Measurements from ENCODE around the gene SLCO4A1.

The SLCO4A1 gene

GRCh38 chr20:62691487-62691886 lies 49.2 kb downstream of the SLCO4A1 start:
- no peak overlapping the region for H4K12ac ChIP-seq (ENCODE audit: low read depth, low read length)
- no peak overlapping the region for H3K27ac ChIP-seq (ENCODE audit: low read depth, low read length)
- no peak overlapping the region for H3K23ac ChIP-seq (ENCODE audit: low read length)
- H2BK5ac ChIP-seq (ENCODE audit: low read depth, low read length, poor library complexity) = no peak overlapping the region
- H2AK5ac ChIP-seq (ENCODE audit: low read length) = no peak overlapping the region
- no peak overlapping the region for H3K4me2 ChIP-seq (ENCODE audit: low read length)
- no peaks in the 10 kb centered on the region for H3K79me2 ChIP-seq (ENCODE audit: control insufficient read depth, insufficient read depth, low read length, poor library complexity)
- H2BK120ac ChIP-seq (ENCODE audit: insufficient read depth, low read length, poor library complexity) = no peak overlapping the region
- no peak overlapping the region for H4K91ac ChIP-seq (ENCODE audit: low read depth, low read length)
- H3K79me1 ChIP-seq (ENCODE audit: low read length) = no peaks in the 10 kb centered on the region
- H3K9me3 ChIP-seq (ENCODE audit: insufficient read depth, low read depth, low read length) = peaks cover 2% of the 10 kb centered on the region
- no peak overlapping the region for H2BK12ac ChIP-seq (ENCODE audit: low read length)
- no peak overlapping the region for H3K14ac ChIP-seq (ENCODE audit: low read length)
- H3K4me3 ChIP-seq (ENCODE audit: low read depth, low read length) = no peak overlapping the region
- no peaks in the 10 kb centered on the region for H3K4me1 ChIP-seq (ENCODE audit: control insufficient read depth in 1 of 2, insufficient read depth in 2 of 2, low read length in 2 of 2)
- no peak overlapping the region for H2AFZ ChIP-seq (ENCODE audit: insufficient read depth, low read length, poor library complexity)
- no CpG with 5 or more reads among the region's 15 CpGs for WGBS (ENCODE audit: extremely low coverage, insufficient coverage, insufficient read length)
- no peak overlapping the region for H3K9ac ChIP-seq (ENCODE audit: low read length)
- H4K8ac ChIP-seq (ENCODE audit: low read depth, low read length) = no peak overlapping the region
- H3K27me3 ChIP-seq (ENCODE audit: insufficient read depth, low read length) = no peaks in the 10 kb centered on the region
- DNase-seq = no peak
- no peak overlapping the region for H3K4ac ChIP-seq (ENCODE audit: low read depth, low read length)
- no peaks in the 10 kb centered on the region for H3K36me3 ChIP-seq (ENCODE audit: control insufficient read depth in 1 of 2, insufficient read depth in 2 of 2, low read length in 2 of 2)
- no peak overlapping the region for H3K18ac ChIP-seq (ENCODE audit: low read length)

GRCh38 chr20:62692176-62692575 lies 49.9 kb downstream of the SLCO4A1 start:
- no CpG with 5 or more reads among the region's 8 CpGs for WGBS (ENCODE audit: extremely low coverage, insufficient coverage, insufficient read length)
- Histone ChIP-seq H3K18ac (ENCODE audit: low read length) (no peak overlapping the region), H3K9me3 (ENCODE audit: insufficient read depth, low read depth, low read length) (peaks cover 2% of the 10 kb centered on the region), H2BK12ac (ENCODE audit: low read length) (no peak overlapping the region), H3K14ac (ENCODE audit: low read length) (no peak overlapping the region), H3K79me2 (ENCODE audit: control insufficient read depth, insufficient read depth, low read length, poor library complexity) (no peaks in the 10 kb centered on the region), H3K9ac (ENCODE audit: low read length) (no peak overlapping the region), H2BK5ac (ENCODE audit: low read depth, low read length, poor library complexity) (no peak overlapping the region), H2AK5ac (ENCODE audit: low read length) (no peak overlapping the region), H2AFZ (ENCODE audit: insufficient read depth, low read length, poor library complexity) (no peak overlapping the region), H4K91ac (ENCODE audit: low read depth, low read length) (no peak overlapping the region), H3K27me3 (ENCODE audit: insufficient read depth, low read length) (no peaks in the 10 kb centered on the region), H3K4me3 (ENCODE audit: low read depth, low read length) (no peak overlapping the region), H3K4me2 (ENCODE audit: low read length) (no peak overlapping the region), H3K27ac (ENCODE audit: low read depth, low read length) (no peak overlapping the region), H3K36me3 (ENCODE audit: control insufficient read depth in 1 of 2, insufficient read depth in 2 of 2, low read length in 2 of 2) (no peaks in the 10 kb centered on the region), H3K23ac (ENCODE audit: low read length) (no peak overlapping the region), H3K4ac (ENCODE audit: low read depth, low read length) (no peak overlapping the region), H3K4me1 (ENCODE audit: control insufficient read depth in 1 of 2, insufficient read depth in 2 of 2, low read length in 2 of 2) (no peaks in the 10 kb centered on the region), H3K79me1 (ENCODE audit: low read length) (no peaks in the 10 kb centered on the region), H4K8ac (ENCODE audit: low read depth, low read length) (no peak overlapping the region), H2BK120ac (ENCODE audit: insufficient read depth, low read length, poor library complexity) (no peak overlapping the region), H4K12ac (ENCODE audit: low read depth, low read length) (no peak overlapping the region)
- DNase-seq = no peak

DNA sequence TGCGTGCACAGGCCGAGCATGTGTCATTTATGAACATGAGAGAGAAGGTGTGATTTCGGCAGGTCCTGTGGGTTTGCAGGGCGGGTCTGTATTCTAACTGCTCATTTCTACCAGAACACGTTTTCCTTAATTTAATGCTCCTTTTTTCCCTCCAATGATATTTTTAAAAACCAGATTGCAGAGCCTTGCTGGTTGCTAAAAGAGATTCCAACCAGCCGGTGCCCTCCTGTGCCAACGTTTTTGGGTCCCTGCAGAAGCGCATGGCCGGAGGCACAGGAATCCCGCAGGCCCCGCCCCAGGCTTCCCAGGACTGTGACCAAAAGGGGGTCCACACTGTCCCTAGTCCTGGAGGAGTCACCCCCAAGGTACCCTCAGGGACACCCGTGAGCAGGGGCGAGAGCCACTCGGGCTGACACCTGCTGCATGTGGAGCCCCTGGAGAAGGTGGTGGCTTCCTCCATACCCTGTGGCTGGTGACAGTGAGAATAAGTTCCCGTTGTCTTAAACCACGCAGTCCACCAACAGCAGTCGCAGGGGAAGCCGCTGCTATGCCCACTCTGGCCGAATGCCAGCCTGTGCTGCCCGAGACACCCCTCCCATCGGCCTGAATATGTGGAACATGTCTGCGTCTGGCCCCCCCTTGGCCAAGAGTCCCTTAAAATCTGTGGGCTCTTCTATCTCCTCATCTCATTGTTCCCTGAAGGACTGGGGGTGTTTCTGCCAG lies 50.7 kb downstream of the SLCO4A1 start:
- Histone ChIP-seq H3K36me3 (ENCODE audit: control insufficient read depth in 1 of 2, insufficient read depth in 2 of 2, low read length in 2 of 2) (no peaks in the 10 kb centered on the region), H4K12ac (ENCODE audit: low read depth, low read length) (no peak overlapping the region), H3K23ac (ENCODE audit: low read length) (no peak overlapping the region), H4K8ac (ENCODE audit: low read depth, low read length) (no peak overlapping the region), H3K79me2 (ENCODE audit: control insufficient read depth, insufficient read depth, low read length, poor library complexity) (no peaks in the 10 kb centered on the region), H3K18ac (ENCODE audit: low read length) (no peak overlapping the region), H3K4me3 (ENCODE audit: low read depth, low read length) (no peak overlapping the region), H3K9ac (ENCODE audit: low read length) (no peak overlapping the region), H2BK120ac (ENCODE audit: insufficient read depth, low read length, poor library complexity) (no peak overlapping the region), H3K14ac (ENCODE audit: low read length) (no peak overlapping the region), H2AFZ (ENCODE audit: insufficient read depth, low read length, poor library complexity) (no peak overlapping the region), H2BK5ac (ENCODE audit: low read depth, low read length, poor library complexity) (no peak overlapping the region), H3K27ac (ENCODE audit: low read depth, low read length) (no peak overlapping the region), H3K79me1 (ENCODE audit: low read length) (no peaks in the 10 kb centered on the region), H3K4me1 (ENCODE audit: control insufficient read depth in 1 of 2, insufficient read depth in 2 of 2, low read length in 2 of 2) (no peaks in the 10 kb centered on the region), H3K9me3 (ENCODE audit: insufficient read depth, low read depth, low read length) (peaks cover 2% of the 10 kb centered on the region), H2BK12ac (ENCODE audit: low read length) (no peak overlapping the region), H3K4me2 (ENCODE audit: low read length) (no peak overlapping the region), H4K91ac (ENCODE audit: low read depth, low read length) (no peak overlapping the region), H2AK5ac (ENCODE audit: low read length) (no peak overlapping the region), H3K4ac (ENCODE audit: low read depth, low read length) (no peak overlapping the region), H3K27me3 (ENCODE audit: insufficient read depth, low read length) (no peaks in the 10 kb centered on the region)
- no CpG with 5 or more reads among the region's 22 CpGs for WGBS (ENCODE audit: extremely low coverage, insufficient coverage, insufficient read length)
- DNase-seq = no peak

- no peak overlapping the region for H3K18ac ChIP-seq (ENCODE audit: low read length)
- H3K36me3 ChIP-seq (ENCODE audit: control insufficient read depth in 1 of 2, insufficient read depth in 2 of 2, low read length in 2 of 2) = no peaks in the 10 kb centered on the region
- no peak overlapping the region for H2AFZ ChIP-seq (ENCODE audit: insufficient read depth, low read length, poor library complexity)
- H4K12ac ChIP-seq (ENCODE audit: low read depth, low read length) = no peak overlapping the region
- no peaks in the 10 kb centered on the region for H3K27me3 ChIP-seq (ENCODE audit: insufficient read depth, low read length)
- H3K27ac ChIP-seq (ENCODE audit: low read depth, low read length) = no peak overlapping the region
- H3K4me1 ChIP-seq (ENCODE audit: control insufficient read depth in 1 of 2, insufficient read depth in 2 of 2, low read length in 2 of 2) = no peaks in the 10 kb centered on the region
- no peak overlapping the region for H2BK12ac ChIP-seq (ENCODE audit: low read length)
- H4K8ac ChIP-seq (ENCODE audit: low read depth, low read length) = no peak overlapping the region
- H2AK5ac ChIP-seq (ENCODE audit: low read length) = no peak overlapping the region
- no peak overlapping the region for H4K91ac ChIP-seq (ENCODE audit: low read depth, low read length)
- no peak overlapping the region for H3K4me3 ChIP-seq (ENCODE audit: low read depth, low read length)
- no peak for DNase-seq
- H3K23ac ChIP-seq (ENCODE audit: low read length) = no peak overlapping the region
- H3K79me2 ChIP-seq (ENCODE audit: control insufficient read depth, insufficient read depth, low read length, poor library complexity) = no peaks in the 10 kb centered on the region
- H3K14ac ChIP-seq (ENCODE audit: low read length) = no peak overlapping the region
- H3K4me2 ChIP-seq (ENCODE audit: low read length) = no peak overlapping the region
- H3K4ac ChIP-seq (ENCODE audit: low read depth, low read length) = no peak overlapping the region
- no CpG with 5 or more reads among the region's 10 CpGs for WGBS (ENCODE audit: extremely low coverage, insufficient coverage, insufficient read length)
- peaks cover 2% of the 10 kb centered on the region for H3K9me3 ChIP-seq (ENCODE audit: insufficient read depth, low read depth, low read length)
- H3K9ac ChIP-seq (ENCODE audit: low read length) = no peak overlapping the region
- no peaks in the 10 kb centered on the region for H3K79me1 ChIP-seq (ENCODE audit: low read length)
- H2BK120ac ChIP-seq (ENCODE audit: insufficient read depth, low read length, poor library complexity) = no peak overlapping the region
- H2BK5ac ChIP-seq (ENCODE audit: low read depth, low read length, poor library complexity) = no peak overlapping the region
Observed at GRCh38 chr20:62693524-62693922, 51.2 kb downstream of the SLCO4A1 start.

Data from trophoblast cell (in vitro differentiated cells and primary cell).